DND-41 (cell line): Measurements from ENCODE around the gene MICAL2.

Source experiments
- CTCF ChIP-seq: IDR thresholded peaks from 2 replicates; pipeline ENCODE4 v1.5.1; 2012; ENCODE audit warnings: borderline replicate concordance, low read length, moderate library complexity, mild to moderate bottlenecking; ENCODE audit not compliant: poor library complexity, severe bottlenecking; ENCODE audit errors: extremely low read depth
- EZH2 ChIP-seq: IDR thresholded peaks from 3 replicates; pipeline ENCODE4 v1.6.1; 2012; ENCODE audit warnings: borderline replicate concordance, low read depth, mild to moderate bottlenecking, moderate library complexity, low read length, inconsistent platforms; ENCODE audit not compliant: severe bottlenecking

- no peak for TF ChIP-seq CTCF
- no peak for TF ChIP-seq EZH2
These were observed 101.1 kb downstream of the MICAL2 start for GRCh38 chr11:12211331-12212065.
